HEK293T (cell line): ENCODE data around the gene KRCC1.

Experiments
- ARNT ChIP-seq: fragments of 450-650 bp; IDR thresholded peaks from 2 replicates; pipeline ENCODE4 v1.6.1; 2017; ENCODE audit warnings: mild to moderate bottlenecking
- CTBP1 ChIP-seq: fragments of 450-650 bp; IDR thresholded peaks from 2 replicates; pipeline ENCODE4 v1.6.1; 2016; ENCODE audit warnings: borderline replicate concordance
- ELF4 ChIP-seq: fragments of 450-650 bp; IDR thresholded peaks from 2 replicates; pipeline ENCODE4 v1.6.1; 2017; ENCODE audit warnings: antibody characterized with exemption
- FOXA1 ChIP-seq: fragments of 450-650 bp; IDR thresholded peaks from 2 replicates; pipeline ENCODE4 v1.6.1; 2016; ENCODE audit warnings: mild to moderate bottlenecking
- FOXK2 ChIP-seq: fragments of 450-650 bp; IDR thresholded peaks from 2 replicates; pipeline ENCODE4 v1.6.1; 2016; ENCODE audit warnings: mild to moderate bottlenecking
- L3MBTL2 ChIP-seq: fragments of 450-650 bp; conservative IDR thresholded peaks from 2 replicates; pipeline ENCODE4 v1.6.1; 2016; ENCODE audit warnings: mild to moderate bottlenecking
- LEF1 ChIP-seq: fragments of 450-650 bp; IDR thresholded peaks from 2 replicates; pipeline ENCODE4 v1.6.1; 2017; ENCODE audit warnings: mild to moderate bottlenecking, borderline replicate concordance
- PKNOX1 ChIP-seq: fragments of 450-650 bp; IDR thresholded peaks from 2 replicates; pipeline ENCODE4 v1.6.1; 2016
- SP1 ChIP-seq: fragments of 450-650 bp; IDR thresholded peaks from 2 replicates; pipeline ENCODE4 v1.6.1; 2017
- SUZ12 ChIP-seq: fragments of 450-650 bp; IDR thresholded peaks from 2 replicates; pipeline ENCODE4 v1.6.1; 2016; ENCODE audit warnings: mild to moderate bottlenecking
- TARDBP ChIP-seq: fragments of 450-650 bp; IDR thresholded peaks from 2 replicates; pipeline ENCODE4 v1.6.1; 2016

DNA sequence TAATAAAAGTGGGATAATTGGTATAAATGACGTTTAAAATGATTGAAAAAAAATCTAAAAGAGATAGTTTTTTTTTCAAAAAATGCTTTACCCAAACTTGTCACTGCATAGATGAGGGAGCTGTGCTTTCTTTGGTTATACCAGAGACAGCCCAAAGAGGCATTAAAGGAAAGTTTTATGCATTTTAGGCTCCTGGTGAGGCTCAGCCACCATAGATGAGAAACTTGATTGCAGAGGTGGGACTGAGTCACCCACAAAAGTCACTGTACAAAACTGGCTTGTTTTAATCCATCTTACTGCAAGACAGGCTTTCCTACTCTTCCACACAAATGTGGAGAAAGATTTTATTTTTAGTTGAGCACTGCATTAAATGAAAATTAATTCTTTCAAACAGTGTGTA, 14.5 kb upstream of the KRCC1 start:
- TF ChIP-seq ARNT (no peak), FOXA1 (no peak), LEF1 (no peak), FOXK2 (no peak), TARDBP (no peak), PKNOX1 (no peak), SUZ12 (no peak), ELF4 (no peak), L3MBTL2 (no peak), SP1 (no peak), CTBP1 (no peak)
